Activated CD4-positive, alpha-beta T cell treated with anti-CD3 and anti-CD28 coated beads for 36 hours (primary cell): ENCODE data around the gene TXNRD2. TPM values are rescaled to one million over a fixed set of nuclear protein-coding genes. Genes with fewer than 3 reads are reported as not detected.
"Not testable (repeated sequence)": the region's sequence is repeated elsewhere in the genome, so short reads cannot be mapped to it uniquely, and the experiment has no call there.

Experiments
- ATAC-seq: fragments of 200-7000 bp; cut with Tn5 transposase; one replicate; pipeline ENCODE4 v1.10.0; 2021; ENCODE audit warnings: mild to moderate bottlenecking, moderate library complexity
- CTCF ChIA-PET: fragments of 350-600 bp; sonication (Branson Sonifier 250); formaldehyde crosslinking; loops from one replicate; lab custom pipeline; 2021; ENCODE audit warnings: antibody characterized with exemption; lab: Charles Lee
- POLR2A ChIA-PET: fragments of 350-600 bp; sonication (Branson Sonifier 250); formaldehyde crosslinking; loops from one replicate; lab custom pipeline; 2021; ENCODE audit warnings: antibody characterized with exemption, inconsistent platforms; lab: Charles Lee
- DNase-seq: peaks from one replicate; pipeline ENCODE4 v3.0.0-alpha.2; 2020
- H3K27ac Mint-ChIP-seq: one replicate; pipeline ENCODE4 v1.8.0; 2021; ENCODE audit warnings: mixed read lengths
- H3K27me3 Mint-ChIP-seq: one replicate; pipeline ENCODE4 v1.8.0; 2021; ENCODE audit warnings: mixed read lengths
- H3K36me3 Mint-ChIP-seq: one replicate; pipeline ENCODE4 v1.8.0; 2021; ENCODE audit warnings: low read depth, mixed read lengths
- H3K4me1 Mint-ChIP-seq: one replicate; pipeline ENCODE4 v1.8.0; 2021; ENCODE audit warnings: mixed read lengths
- H3K4me3 Mint-ChIP-seq: one replicate; pipeline ENCODE4 v1.8.0; 2021; ENCODE audit warnings: mild to moderate bottlenecking, moderate library complexity, mixed read lengths
- H3K9me3 Mint-ChIP-seq: one replicate; pipeline ENCODE4 v1.8.0; 2021; ENCODE audit warnings: low read depth, mixed read lengths
- intact Hi-C, 2 experiments: fragments of 100-400 bp; cut with DNase I in 1 of 2; cut with micrococcal nuclease in 1 of 2; formaldehyde crosslinking; loops; one replicate each; pipeline versions ENCODE4 v1.14.2 to v1.15.1; 2022 to 2024; cut with DNase I, micrococcal nuclease
- total RNA-seq, 2 experiments: library from RNA; stranded (reverse); gene quantifications; one replicate each; pipeline ENCODE4 v1.2.3, GENCODE V29; 2021

TXNRD2 gene
- total RNA-seq, 2 experiments from 2014 or later: 24.1 to 25.3 TPM

DNA sequence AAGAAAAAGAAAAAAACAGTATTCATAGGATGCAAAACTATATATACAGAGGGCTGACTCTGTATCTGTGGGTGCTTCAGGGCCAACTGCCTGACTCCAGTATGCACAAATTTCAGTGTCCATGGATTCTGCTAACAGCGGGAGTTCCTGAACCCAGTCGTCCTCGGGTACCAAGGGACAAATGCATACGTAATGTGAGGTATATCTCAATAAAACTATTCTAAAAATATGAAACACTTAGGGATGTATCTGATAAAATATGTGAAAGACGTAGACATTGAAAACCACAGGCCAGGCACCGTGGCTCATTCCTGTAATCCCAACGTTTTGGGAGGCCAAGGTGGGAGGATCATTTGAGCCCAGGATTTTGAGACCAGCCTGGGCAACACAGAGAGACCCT lies 13.9 kb downstream of the TXNRD2 start:
- intact Hi-C loops: no loop called here
- no peaks in the 10 kb centered on the region for H3K9me3 Mint-ChIP-seq
- ChIA-PET CTCF (interaction anchor here (1.1 kb wide), 1 partner anchor 18 kb away, joined by 3 read pairs; no protein-coding TSS in a partner anchor), POLR2A (no interaction called here)
- H3K4me3 Mint-ChIP-seq: no peak overlapping the region
- no peak overlapping the region for H3K27ac Mint-ChIP-seq
- no peak for DNase-seq
- no peak for ATAC-seq
- no peaks in the 10 kb centered on the region for H3K27me3 Mint-ChIP-seq
- peaks cover 4% of the 10 kb centered on the region for H3K36me3 Mint-ChIP-seq
- no peaks in the 10 kb centered on the region for H3K4me1 Mint-ChIP-seq

DNA sequence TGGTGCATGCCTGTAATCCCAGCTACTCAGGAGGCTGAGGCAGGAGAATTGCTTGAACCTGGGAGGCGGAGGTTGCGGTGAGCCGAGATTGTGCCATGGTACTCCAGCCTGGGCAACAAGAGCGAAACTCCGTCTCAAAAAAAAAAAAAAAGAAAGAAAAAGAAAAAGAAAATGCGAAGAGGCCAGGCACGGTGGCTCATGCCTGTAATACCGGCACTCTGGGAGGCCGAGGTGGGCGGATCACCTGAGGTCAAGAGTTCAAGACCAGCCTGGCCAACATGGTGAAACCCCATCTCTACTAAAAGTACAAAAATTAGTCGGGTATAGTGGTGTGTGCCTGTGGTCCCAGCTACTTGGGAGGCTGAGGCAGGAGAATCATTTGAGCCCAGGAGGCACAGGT lies 15.6 kb downstream of the TXNRD2 start:
- intact Hi-C loops, H3K27me3 Mint-ChIP-seq, H3K36me3 Mint-ChIP-seq, H3K9me3 Mint-ChIP-seq, H3K27ac Mint-ChIP-seq, CTCF ChIA-PET, POLR2A ChIA-PET, DNase-seq, H3K4me1 Mint-ChIP-seq, ATAC-seq, H3K4me3 Mint-ChIP-seq: not testable (repeated sequence)

GRCh38 chr22:19923914-19924513 lies 17.6 kb downstream of the TXNRD2 start:
- Mint-ChIP-seq H3K27ac (no peak overlapping the region), H3K4me3 (no peak overlapping the region), H3K9me3 (no peaks in the 10 kb centered on the region), H3K4me1 (no peaks in the 10 kb centered on the region), H3K36me3 (no peaks in the 10 kb centered on the region), H3K27me3 (no peaks in the 10 kb centered on the region)
- ChIA-PET CTCF (interaction anchor here (1.0 kb wide), 1 partner anchor 14 kb away, joined by 3 read pairs; no protein-coding TSS in a partner anchor), POLR2A (no interaction called here)
- DNase-seq: no peak
- ATAC-seq: no peak
- intact Hi-C loops: no loop called here

GRCh38 chr22:19921544-19922081 lies 20.0 kb downstream of the TXNRD2 start:
- Mint-ChIP-seq H3K4me3 (no peak overlapping the region), H3K4me1 (no peaks in the 10 kb centered on the region), H3K27me3 (no peaks in the 10 kb centered on the region), H3K9me3 (no peaks in the 10 kb centered on the region), H3K27ac (no peak overlapping the region), H3K36me3 (peaks cover 1% of the 10 kb centered on the region)
- no peak for DNase-seq
- ATAC-seq: no peak
- intact Hi-C loops: no loop called here
- ChIA-PET CTCF (interaction anchor here (0.6 kb wide), 1 partner anchor 10 kb away, joined by 3 read pairs; no protein-coding TSS in a partner anchor), POLR2A (no interaction called here)

DNA sequence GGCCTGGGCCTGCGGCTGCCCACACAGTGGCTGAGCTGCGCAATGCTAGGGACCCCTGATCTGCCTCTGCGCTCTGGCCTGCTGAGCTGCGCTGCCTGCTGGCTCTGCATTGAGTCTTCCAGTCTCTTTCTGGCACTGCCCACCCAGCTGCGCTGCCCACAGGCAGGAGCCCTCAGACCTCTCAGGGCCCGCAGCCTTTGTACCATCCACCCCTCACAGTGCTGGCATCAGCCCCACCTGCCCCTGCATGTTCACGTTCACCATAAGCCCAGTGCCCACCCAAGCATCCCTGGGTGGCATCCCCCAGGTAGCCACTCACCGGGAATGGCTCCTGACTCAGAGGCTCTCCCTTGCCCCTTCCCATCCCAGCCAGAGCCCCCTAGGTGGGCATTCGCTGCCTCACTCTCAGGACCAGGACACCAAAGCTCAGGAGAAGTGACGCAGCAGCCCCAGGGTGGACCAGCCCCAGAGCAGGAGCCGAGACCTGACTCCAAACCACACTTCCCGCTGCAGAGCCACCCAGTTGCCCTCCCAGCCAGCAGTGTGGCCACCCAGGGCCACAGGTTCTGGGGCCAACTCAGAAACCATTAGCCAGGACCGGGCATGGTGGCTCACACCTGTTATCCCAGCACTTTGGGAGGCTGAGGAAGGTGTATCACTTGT lies 21.8 kb downstream of the TXNRD2 start:
- Mint-ChIP-seq H3K4me1 (no peaks in the 10 kb centered on the region), H3K27me3 (no peaks in the 10 kb centered on the region), H3K36me3 (peaks cover 4% of the 10 kb centered on the region), H3K4me3 (no peak overlapping the region), H3K9me3 (no peaks in the 10 kb centered on the region), H3K27ac (no peak overlapping the region)
- ChIA-PET CTCF (no interaction called here), POLR2A (no interaction called here)
- no peak for ATAC-seq
- intact Hi-C loops: no loop called here
- no peak for DNase-seq

DNA sequence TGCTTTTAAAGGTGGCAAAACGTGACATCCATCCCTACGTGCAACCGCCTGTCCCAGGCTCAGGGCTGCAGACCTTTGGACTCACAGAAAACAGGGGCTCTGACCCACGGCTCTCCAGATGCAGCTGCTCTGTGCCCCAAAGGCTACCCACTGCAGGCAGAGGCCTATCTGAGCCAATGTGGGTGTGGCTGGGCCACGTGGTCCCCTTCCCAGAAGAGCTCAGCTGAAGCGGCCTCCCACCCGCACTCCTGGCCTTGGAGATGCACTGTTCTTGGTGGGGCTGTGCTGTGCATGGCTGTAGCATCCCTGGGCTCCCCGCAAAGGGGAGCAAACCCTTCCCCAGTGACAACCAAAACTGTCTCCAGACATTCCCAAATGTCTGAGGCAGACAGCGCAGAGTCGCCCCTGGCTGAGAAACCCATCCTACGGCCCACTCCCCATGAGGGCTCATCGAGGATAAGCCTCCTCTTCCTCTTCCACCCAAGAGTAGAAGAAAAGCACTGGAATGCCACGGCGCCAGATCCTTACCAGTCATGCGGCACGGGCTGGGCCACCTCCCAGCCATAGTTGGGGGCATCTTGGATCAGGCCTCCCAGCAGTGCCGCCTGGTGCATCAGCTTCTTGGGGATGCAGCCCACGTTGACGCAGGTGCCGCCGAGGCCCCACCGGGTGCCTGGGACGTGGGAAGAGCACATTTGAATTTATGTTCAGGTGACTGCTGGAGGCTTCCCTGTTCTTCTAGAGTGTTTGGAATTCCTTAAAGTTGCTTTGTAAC lies 23.1 kb downstream of the TXNRD2 start:
- intact Hi-C loops: no loop called here
- ATAC-seq (no peak), DNase-seq (no peak)
- POLR2A ChIA-PET: no interaction called here
- CTCF ChIA-PET: no interaction called here
- Mint-ChIP-seq H3K9me3 (peaks cover 2% of the 10 kb centered on the region), H3K27me3 (no peaks in the 10 kb centered on the region), H3K4me1 (no peaks in the 10 kb centered on the region), H3K4me3 (no peak overlapping the region), H3K36me3 (peaks cover 17% of the 10 kb centered on the region), H3K27ac (no peak overlapping the region)

GRCh38 chr22:19917389-19918138 lies 24.1 kb downstream of the TXNRD2 start:
- Mint-ChIP-seq H3K9me3 (peaks cover 2% of the 10 kb centered on the region), H3K36me3 (peaks cover 21% of the 10 kb centered on the region), H3K27me3 (no peaks in the 10 kb centered on the region), H3K27ac (no peak overlapping the region), H3K4me3 (no peak overlapping the region), H3K4me1 (no peaks in the 10 kb centered on the region)
- intact Hi-C loops: no loop called here
- CTCF ChIA-PET: interaction anchor here (0.6 to 1.0 kb wide), 4 partner anchors 25 to 187 kb away, joined by 3 to 5 read pairs (median 3); no protein-coding TSS in a partner anchor
- ATAC-seq: no peak
- POLR2A ChIA-PET: no interaction called here
- DNase-seq: no peak

DNA sequence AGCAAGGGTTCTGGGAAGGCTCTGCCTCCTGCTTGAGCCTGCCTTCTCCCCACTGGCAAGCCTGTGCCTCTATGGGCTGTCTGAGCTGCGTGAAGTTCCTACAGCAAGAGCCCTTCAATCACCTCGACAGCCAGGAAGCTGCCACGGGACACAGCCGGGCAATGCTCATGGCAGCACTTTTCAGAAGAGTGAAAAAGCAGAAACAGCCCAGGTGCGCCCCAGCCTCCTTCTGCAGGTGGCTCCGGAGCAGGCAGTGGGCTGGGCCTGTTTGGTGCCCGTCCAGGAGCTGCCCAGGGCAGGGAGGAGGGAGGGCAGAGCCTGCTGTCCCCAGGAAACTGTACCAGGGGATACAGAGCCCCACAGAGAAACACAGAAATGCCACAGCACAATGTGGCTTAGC lies 24.7 kb downstream of the TXNRD2 start:
- intact Hi-C loops: no loop called here
- peaks cover 2% of the 10 kb centered on the region for H3K9me3 Mint-ChIP-seq
- DNase-seq (no peak), ATAC-seq (no peak)
- no peaks in the 10 kb centered on the region for H3K27me3 Mint-ChIP-seq
- POLR2A ChIA-PET: no interaction called here
- H3K27ac Mint-ChIP-seq: no peak overlapping the region
- no peaks in the 10 kb centered on the region for H3K4me1 Mint-ChIP-seq
- CTCF ChIA-PET: interaction anchor here (0.9 to 1.0 kb wide), 3 partner anchors 25 to 187 kb away, joined by 3 to 5 read pairs (median 3); no protein-coding TSS in a partner anchor
- H3K36me3 Mint-ChIP-seq: peaks cover 21% of the 10 kb centered on the region
- H3K4me3 Mint-ChIP-seq: no peak overlapping the region

- ChIA-PET POLR2A (no interaction called here), CTCF (interaction anchor here (0.7 to 1.1 kb wide), 3 partner anchors 182 to 186 kb away, joined by 3 to 5 read pairs (median 4); no protein-coding TSS in a partner anchor)
- ATAC-seq (no peak), DNase-seq (no peak)
- intact Hi-C loops: no loop called here
- H3K36me3 Mint-ChIP-seq: peaks cover 21% of the 10 kb centered on the region
- no peaks in the 10 kb centered on the region for H3K27me3 Mint-ChIP-seq
- no peak overlapping the region for H3K4me3 Mint-ChIP-seq
- peaks cover 2% of the 10 kb centered on the region for H3K9me3 Mint-ChIP-seq
- H3K4me1 Mint-ChIP-seq: no peaks in the 10 kb centered on the region
- no peak overlapping the region for H3K27ac Mint-ChIP-seq
Observed at GRCh38 chr22:19916006-19916405, 25.6 kb downstream of the TXNRD2 start.

- peaks cover 21% of the 10 kb centered on the region for H3K36me3 Mint-ChIP-seq
- no peak for ATAC-seq
- POLR2A ChIA-PET: no interaction called here
- intact Hi-C loops: no loop called here
- H3K4me3 Mint-ChIP-seq: no peak overlapping the region
- CTCF ChIA-PET: interaction anchor here (0.7 to 1.1 kb wide), 3 partner anchors 181 to 185 kb away, joined by 3 to 5 read pairs (median 4); no protein-coding TSS in a partner anchor
- H3K27me3 Mint-ChIP-seq: no peaks in the 10 kb centered on the region
- DNase-seq: no peak
- H3K4me1 Mint-ChIP-seq: no peaks in the 10 kb centered on the region
- H3K9me3 Mint-ChIP-seq: peaks cover 2% of the 10 kb centered on the region
- H3K27ac Mint-ChIP-seq: no peak overlapping the region
Observed at GRCh38 chr22:19915287-19915954, 26.2 kb downstream of the TXNRD2 start.
